Stimulated activated CD8-positive, alpha-beta memory T cell treated with anti-CD3 and anti-CD28 coated beads, Interleukin-2, amount 100 ng/mL, for 48 hours (primary cell): ENCODE data around the gene CDC42BPB.

Experiments
- DNase-seq, 2 donors: peaks; one replicate each; pipeline ENCODE4 v3.0.0-alpha.2; 2020; ENCODE audit warnings: low read depth in 2 of 2

CDC42BPB gene

DNA sequence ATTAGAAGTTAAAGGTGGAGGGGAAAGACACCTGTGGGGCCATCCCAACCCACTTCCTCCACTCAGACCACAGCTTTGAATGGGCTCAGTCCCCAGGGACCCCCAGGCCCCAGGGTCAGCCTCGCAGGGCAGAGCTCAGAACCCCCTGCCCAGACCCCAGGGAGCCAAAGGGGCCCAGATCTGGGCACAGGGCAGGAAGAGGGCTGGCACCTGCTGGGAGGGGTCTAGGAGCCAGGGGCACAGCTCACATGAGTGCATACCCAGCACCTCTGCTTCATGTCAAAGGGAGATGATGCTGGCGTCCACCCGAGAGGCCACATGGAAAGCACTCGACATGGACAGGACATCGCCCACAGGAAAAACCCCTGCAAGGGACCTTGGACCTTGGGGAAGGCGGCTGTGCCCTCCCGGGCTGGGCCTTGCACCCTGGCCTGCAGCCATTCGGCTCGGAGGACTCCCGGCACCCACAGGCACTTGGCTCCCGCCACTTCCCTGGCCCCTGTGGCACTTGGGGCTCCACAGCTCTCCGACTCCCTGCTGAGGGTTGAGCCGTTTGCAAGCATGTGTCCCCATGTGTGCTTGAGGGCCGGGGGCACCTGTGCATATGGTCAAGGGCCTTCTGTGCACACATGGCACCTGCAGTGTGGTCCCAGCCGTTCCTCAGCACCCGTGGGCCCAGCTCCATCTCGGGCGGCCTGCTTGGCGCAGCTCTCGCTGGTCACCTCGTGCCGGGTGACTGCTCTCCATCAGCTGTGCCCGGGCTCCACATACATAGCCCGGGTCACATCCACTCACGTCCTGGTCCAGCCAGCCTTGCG, 142.7 kb downstream of the CDC42BPB start:
- DNase-seq = no peak

DNA sequence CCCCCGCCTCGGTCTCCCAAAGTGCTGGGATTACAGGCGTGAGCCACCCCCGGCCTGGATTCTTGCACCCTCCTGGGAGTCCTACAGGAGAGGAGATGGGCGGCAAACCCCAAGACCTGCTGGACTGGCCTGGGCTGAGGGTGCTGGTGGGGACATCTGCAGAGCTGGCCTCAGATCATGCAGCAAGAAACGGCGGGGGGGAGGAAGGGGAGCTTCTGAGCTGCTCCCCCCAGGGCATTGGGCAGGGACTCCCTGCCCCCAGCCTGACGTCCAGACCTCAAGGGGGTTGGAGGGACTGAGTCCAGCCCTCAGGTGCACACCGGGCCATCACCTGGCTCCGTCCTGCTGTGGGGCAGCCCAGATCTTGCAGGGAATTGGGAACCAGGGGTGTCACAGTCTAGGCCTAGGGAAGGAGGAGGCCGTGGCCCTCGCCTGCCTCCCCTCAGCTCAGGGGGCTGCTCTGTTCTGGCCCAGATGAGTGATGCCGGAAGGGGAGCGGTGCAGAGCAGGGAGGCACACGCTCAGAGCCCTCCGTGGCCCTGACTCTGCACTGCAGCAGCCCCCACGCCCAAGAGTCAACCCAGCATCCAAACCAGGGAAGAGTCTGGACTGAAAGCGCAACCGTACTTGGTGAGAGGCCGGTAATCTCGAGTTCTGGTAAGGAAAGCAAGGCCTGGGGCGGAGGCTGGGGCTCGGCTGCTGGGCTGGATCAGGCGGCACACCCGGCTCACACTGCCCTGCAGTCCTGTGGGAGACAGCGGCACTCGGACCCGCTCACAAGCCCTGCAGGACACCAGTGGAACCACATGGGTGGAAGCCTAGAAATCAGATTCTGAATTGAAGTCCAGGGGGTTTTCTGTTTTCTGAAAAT, 143.8 kb downstream of the CDC42BPB start:
- DNase-seq = no peak

DNA sequence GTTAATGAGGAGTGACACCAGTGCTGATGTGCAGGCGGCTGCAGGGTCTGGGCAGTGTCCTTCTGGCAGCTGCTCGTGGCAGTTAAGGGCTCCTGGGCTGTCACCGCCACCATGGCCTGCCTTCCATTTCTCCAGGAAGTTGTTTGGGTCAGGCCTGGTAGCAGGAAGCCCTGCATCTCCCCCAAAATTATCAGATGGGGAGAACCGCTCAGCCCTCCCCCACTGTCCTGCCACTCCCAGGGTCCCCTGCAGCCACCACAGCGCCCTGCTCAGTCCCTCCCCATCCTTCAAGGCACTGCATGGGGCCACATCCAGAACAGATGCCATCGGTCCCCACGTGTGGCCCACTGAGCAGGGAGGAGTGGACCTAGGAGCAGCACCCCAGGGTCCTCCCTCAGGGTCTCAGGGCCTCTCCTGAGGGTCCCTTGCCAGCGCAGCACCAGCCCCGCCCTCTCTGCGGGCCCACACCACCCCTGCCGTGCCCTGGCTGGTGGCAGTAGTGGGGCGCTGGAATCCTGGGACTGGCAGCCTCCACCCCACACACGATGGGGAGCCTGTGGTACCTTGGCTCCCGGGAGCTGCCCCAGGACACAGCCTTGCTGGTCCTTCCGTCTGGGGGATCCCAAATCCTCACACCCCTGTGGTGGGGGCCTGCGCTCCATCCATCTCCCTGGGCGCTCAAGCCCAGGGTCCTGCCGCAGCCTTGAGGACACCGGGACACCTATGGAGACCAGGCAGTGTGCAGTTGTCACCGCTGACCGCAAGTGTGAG, 145.2 kb downstream of the CDC42BPB start:
- no peak for DNase-seq

DNA sequence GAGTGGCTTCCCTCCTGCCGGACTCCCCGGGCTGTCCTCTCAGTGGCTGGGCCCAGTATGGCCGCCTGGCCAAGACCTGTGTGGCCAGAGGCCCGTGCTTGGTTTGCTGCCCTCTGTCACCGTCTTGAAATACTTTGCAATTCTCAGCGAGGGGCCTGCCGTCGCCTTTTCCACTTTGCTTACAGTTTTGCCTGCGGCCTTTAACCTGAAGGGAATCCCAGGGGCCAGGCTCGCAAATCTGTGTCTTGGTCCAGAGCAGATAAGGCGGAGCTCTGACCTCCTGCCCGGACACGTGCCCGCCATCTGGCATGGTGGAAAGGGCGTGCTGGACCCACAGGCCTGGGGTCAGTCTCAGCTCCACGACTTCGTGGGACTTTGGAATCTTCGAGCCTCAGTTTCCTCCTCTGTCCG, 145.8 kb downstream of the CDC42BPB start:
- DNase-seq = no peak

DNA sequence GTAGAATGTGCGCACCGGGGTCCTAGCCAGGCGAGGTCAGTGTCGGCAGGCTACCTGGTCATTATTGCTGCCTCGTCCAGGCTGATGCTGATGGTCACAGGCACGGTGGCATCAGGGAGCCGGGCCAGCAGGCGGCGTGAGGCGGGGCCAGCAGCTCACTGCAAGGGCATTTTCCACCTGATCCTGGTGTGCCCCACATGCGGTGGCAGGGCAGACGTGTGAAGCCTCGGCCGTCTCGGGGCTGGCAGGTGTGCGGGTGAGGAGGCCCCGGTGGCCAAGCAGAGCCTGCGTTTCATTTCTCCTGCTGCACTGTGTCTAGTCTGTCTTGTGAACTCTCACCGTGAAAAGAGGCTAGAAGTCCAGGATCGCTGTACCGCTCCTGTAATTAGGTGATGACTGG, 146.9 kb downstream of the CDC42BPB start:
- DNase-seq = no peak

DNA sequence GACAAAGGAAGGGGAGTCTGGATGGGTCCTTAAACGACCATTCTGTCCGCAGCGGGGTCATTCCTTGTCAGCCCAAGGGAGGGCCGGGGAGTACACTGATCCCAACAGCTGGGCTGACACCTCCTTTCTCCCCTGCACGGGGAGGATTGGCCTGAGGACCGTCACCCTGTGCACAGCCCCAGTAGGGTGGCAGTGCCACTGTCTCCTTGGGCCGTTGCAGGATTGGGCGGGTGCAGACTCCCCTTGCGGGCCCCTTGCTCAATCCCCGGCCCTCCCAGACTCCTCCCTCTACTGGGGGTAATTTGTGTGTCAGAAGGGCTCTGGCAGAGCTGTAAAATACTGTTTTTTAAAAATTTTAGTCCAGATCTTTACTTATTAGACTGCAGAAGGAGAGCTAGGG, 147.4 kb downstream of the CDC42BPB start:
- DNase-seq = no peak

DNA sequence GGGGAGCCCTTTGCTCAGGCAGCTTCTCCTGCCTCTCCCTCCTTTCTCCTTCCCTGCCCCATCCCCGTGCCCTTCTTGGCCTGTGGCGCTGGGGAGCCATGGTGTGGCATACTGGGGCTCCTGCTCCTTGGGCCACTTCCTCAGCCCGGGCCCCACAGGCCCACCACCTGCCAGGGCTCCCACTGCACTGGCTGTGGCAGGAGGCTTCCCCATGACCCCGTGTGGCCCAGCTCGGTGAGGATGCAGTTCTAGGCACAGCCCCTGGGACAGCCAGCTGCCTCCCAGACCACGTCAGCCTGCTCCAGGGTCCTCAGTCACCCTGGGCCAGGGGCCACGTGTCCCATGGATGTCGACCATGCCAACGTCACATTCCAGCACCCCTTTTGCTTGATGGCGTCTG, 147.9 kb downstream of the CDC42BPB start:
- DNase-seq = no peak

DNA sequence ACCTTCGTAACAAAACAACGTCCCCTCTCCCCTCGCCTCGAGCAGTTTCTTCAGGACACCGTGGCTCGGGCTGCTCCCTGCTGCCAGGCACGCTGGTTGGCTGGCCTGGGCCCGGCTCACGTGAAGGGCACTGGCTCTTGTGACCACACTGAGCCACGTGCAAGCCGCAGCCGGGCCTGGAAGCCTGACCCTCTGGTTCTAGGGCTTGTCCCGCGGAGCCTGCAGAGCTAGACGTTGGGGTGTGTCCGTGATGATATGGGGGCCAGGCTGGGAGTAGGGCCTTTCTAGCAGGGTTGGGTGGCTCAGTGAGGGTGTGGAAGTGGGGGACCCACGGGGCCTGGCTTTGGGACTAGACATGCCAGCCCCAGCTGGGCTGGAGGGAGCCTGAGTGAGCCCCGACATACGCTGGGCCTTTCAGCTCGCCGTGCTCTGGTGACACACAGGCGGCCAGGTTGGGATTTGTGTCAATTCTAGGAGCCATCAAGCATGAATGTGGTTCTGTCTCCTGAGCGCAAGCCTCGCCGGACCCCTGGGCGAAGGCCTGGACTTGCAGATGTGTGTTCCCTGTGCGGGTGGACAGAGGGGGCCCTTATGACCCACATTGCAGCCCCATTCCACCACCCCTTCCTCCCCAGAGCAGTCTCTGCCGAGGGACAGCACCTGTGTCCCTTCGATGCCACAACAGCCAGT, 148.4 kb downstream of the CDC42BPB start:
- DNase-seq = no peak

DNA sequence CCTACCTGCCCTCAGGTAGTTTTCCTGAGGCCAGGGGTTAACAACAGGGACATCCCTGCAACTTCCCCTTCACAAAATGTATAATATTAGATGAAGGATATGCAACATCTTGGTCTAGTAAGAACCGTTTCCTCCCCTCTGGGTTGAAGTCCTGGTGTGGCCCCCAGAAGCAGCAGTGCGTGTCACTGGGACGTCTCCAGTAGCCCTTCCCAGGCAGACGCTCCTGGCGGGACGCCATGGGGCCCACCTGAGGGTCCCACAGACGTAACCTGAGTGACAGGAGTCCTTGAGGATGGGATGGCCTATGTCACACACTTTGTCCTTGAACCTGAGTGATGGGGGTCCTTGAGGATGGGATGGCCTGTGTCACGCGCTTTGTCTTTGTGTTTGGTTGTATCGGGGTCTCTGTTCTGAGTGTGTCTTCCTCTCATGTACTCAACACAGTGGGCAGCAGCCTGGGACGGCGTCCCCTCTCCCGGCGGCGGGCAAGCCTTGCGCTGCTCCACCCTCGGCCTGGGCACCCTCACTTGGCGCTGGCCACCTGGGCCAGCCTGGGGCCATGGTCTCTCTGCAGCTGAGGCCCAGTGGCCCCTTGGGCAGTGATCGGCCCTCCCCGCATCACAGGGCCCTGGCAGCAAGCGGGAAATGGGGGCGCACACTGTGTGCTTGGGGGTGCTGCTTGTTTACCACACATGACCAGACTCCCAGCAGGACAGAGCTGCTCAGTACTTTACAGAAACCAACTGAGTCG, 149.2 kb downstream of the CDC42BPB start:
- DNase-seq = no peak

DNA sequence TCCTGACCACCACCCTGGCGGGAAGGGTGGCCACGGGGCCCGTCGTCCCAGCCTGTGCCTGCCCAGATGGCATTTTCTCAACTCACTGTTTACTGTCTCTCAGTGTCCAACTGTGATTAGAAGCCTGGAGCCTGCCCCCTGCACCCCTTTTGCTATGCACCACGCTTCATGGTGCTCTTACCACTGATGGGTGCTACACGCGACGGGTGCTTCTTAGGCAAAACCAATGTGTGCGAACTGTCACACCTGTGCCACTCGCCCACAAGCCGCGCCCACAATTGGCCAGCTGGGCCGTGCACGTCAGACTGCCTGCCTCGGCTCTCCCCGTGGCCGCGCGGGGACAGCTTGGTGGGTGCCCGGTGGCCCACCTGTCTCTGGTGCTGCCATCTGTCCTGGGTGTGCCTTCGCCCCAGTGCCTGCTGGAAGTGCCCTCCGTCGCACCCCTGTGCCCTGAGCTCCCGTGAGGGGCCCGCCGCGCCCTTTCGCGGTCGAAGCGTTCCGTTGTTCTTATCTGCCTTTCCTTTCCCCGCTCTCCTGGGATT, 150.0 kb downstream of the CDC42BPB start:
- DNase-seq = no peak

DNA sequence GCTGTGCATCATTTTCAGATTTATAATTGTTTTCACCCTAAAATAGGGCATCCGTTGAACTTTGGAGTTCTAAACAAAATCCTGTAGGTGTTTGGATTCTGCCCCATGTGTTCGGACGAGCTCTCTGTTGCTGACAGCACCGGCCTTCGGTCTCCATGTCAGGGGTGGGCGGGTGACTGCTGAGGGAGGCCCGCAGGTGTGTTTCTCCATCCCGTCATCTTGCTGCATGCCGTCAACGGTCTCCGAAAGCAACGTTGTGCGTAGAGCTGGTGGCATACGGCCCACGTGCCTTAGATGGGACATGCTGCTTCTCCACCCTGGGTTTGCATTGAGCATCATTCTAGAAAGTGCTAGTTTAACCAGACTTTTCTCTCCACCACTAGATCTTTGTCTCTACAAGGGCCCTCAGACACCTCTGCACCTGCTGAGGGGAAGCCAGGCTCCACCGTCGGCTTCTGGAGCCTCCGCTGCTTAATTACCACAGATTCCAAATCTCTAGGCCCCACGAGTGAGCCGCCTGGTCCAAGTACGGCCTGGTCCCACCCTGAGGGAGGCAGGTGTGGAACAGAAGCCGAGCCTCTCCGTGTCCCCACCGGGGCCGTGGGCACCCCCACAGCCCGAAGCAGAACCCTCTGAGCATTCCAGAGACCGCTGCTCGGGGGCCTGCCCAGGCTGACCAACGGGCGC, 150.6 kb downstream of the CDC42BPB start:
- no peak for DNase-seq

DNA sequence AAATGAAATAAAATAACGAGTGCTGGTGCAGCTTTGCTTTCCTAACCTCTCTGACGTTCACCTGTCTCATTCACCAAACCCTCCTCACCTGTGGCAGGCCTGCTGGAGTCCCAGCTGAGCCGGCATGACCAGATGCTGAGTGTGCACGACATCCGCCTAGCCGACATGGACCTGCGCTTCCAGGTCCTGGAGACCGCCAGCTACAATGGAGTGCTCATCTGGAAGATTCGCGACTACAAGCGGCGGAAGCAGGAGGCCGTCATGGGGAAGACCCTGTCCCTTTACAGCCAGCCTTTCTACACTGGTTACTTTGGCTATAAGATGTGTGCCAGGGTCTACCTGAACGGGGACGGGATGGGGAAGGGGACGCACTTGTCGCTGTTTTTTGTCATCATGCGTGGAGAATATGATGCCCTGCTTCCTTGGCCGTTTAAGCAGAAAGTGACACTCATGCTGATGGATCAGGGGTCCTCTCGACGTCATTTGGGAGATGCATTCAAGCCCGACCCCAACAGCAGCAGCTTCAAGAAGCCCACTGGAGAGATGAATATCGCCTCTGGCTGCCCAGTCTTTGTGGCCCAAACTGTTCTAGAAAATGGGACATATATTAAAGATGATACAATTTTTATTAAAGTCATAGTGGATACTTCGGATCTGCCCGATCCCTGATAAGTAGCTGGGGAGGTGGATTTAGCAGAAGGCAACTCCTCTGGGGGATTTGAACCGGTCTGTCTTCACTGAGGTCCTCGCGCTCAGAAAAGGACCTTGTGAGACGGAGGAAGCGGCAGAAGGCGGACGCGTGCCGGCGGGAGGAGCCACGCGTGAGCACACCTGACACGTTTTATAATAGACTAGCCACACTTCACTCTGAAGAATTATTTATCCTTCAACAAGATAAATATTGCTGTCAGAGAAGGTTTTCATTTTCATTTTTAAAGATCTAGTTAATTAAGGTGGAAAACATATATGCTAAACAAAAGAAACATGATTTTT, 151.9 kb downstream of the CDC42BPB start:
- DNase-seq = no peak

DNA sequence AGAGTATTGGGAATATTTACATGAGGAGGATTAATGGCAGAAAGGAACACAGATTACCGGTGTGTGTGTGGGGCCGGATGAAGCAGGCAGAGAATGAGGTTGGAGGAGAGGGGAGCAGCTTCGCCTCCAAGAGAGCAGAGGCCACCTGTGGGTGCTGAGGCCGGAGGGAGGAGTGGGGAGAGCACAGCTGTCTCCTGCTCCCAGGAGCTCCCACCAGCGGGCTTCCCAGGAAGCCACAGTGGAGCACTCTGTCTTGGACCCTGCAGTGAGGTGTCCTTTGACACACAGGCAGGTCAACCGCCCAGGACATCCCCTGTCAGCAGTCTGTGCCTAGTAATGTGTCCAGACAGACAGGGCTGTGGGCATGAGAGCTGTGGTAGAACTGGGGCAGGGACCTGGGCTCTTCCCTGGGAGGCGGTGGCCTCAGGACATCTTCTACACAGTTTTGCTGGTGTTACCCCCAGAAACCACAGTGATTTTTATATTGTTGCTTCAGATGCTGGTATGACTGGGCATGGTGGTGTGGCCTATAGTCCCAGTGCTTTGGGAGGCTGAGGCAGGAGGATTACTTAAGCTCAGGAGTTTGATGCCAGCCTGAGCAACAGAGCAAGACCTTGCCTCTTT, 153.3 kb downstream of the CDC42BPB start:
- DNase-seq = no peak

DNA sequence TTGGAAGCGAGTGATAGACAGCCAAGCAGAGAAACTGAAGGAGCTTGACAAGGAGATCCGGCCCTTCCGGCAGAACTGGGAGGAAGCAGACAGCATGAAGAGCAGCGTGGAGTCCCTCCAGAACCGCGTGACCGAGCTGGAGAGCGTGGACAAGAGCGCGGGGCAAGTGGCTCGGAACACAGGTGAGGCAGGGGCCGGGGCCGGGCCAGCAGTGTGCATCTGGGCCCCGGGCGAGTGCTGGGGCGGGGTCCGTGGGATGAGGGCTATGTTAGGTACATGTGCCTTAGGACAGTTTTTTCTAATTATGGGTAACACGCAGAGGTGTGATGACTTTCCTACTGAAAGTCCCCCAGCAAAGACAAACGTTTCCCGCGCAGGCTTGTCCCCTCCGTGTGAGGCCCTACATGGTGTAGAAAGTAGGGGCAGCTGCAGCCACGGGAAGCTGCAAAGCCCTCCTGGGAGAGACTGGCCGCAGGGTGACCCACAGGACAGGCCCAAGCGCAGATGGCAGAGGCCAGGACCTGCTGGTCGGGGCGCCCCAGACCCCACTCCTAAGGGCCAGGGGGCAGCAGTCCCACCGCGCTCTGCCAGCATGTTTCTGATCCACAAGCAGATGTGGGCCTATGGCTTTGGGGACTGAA, 154.0 kb downstream of the CDC42BPB start:
- no peak for DNase-seq

DNA sequence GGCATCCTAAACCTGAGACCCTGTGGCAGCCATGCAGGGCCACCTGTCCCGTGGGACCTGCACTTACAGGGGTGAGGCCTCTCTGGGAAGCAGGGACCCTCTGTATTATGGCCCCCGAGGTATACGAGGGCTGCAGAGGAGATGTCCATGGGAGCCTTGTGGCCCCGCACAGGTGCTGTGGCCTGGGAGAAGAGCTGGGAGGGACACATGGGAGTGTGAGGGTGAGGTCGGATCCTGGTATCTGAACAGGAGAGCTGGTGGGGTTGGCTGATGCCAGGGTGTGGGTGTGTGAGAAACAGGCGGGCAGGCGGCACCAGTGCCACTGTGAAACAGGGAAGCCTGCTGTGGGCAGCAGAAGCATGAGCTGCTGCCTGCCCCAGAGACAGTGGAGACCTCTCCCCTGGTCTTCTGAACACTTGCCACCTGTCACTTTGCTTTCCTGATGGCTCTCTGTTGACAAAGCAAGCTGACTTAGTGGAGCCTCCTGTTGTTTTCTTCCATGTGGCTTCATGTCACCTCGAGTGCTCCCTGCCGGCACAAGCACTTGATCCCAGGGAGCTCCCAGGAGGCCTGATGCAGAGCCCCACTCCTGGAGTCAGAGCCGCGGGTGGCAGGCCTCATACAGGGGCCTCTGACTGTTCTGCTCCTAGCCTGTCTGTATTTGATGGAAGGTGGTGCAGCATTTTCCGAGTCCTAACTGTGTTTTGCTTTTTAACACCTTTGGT, 154.7 kb downstream of the CDC42BPB start:
- DNase-seq = no peak

DNA sequence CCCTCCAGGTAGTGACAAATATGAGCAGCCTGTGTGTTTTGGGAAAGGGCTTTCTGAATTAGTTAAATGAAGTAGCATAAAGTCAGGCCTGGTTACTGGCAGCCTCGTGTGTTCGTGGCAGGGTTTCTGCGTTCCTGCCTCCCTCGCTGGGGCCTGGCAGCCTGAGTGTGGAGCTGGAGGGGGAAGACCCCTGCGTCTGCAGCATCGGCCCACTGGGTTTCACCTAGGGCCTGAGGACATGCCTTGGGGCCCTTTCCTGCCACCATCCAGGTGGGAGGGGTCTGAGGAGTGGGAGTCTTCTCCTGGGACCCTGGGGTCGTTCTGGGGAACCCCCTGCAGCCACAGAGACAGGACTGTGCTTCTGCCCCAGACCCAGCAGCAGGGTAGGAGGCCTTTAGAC, 155.3 kb downstream of the CDC42BPB start:
- no peak for DNase-seq

DNA sequence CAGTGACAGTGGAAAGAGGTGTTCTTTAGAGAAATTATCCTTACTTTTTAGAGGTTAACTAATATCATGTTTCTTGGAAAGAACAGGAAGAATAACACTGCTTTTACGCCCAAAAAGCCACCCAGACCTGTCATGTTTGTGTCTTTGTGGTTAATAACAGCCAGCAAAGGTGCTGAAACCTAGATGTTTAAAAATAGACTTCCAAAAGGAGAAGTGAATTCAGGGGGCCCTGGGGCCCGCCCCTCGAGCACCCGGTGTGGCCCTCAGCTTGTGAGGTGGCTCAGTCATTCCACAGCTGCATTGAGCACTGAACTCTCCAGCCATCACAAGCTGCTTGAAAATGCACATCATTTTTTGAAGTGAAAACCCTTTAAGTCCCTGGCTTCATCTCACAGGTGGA, 155.7 kb downstream of the CDC42BPB start:
- no peak for DNase-seq
